Measurements from ENCODE around the gene RMRP.

GRCh38 chr9:35680331-35681105, 22.7 kb upstream of the RMRP start:
- TF ChIP-seq EZH2 (IDR thresholded peaks at IDR 0.05; ENCODE audit: low read depth, unreplicated experiment) (no peak), CTCF (conservative IDR thresholded peaks at IDR 0.05; ENCODE audit: low read depth in 2 of 2) (no peak), ZNF462 (CRISPR knock-in tag; IDR thresholded peaks at IDR 0.05) (no peak), JUNB (IDR thresholded peaks at IDR 0.05; ENCODE audit: unreplicated experiment) (no peak)
- TF ChIP-seq, protein P1, sequence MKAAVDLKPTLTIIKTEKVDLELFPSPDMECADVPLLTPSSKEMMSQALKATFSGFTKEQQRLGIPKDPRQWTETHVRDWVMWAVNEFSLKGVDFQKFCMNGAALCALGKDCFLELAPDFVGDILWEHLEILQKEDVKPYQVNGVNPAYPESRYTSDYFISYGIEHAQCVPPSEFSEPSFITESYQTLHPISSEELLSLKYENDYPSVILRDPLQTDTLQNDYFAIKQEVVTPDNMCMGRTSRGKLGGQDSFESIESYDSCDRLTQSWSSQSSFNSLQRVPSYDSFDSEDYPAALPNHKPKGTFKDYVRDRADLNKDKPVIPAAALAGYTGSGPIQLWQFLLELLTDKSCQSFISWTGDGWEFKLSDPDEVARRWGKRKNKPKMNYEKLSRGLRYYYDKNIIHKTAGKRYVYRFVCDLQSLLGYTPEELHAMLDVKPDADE (IDR thresholded peaks at IDR 0.05): no peak
